ENCODE measurements around the gene CKS2.

CKS2 gene

DNA sequence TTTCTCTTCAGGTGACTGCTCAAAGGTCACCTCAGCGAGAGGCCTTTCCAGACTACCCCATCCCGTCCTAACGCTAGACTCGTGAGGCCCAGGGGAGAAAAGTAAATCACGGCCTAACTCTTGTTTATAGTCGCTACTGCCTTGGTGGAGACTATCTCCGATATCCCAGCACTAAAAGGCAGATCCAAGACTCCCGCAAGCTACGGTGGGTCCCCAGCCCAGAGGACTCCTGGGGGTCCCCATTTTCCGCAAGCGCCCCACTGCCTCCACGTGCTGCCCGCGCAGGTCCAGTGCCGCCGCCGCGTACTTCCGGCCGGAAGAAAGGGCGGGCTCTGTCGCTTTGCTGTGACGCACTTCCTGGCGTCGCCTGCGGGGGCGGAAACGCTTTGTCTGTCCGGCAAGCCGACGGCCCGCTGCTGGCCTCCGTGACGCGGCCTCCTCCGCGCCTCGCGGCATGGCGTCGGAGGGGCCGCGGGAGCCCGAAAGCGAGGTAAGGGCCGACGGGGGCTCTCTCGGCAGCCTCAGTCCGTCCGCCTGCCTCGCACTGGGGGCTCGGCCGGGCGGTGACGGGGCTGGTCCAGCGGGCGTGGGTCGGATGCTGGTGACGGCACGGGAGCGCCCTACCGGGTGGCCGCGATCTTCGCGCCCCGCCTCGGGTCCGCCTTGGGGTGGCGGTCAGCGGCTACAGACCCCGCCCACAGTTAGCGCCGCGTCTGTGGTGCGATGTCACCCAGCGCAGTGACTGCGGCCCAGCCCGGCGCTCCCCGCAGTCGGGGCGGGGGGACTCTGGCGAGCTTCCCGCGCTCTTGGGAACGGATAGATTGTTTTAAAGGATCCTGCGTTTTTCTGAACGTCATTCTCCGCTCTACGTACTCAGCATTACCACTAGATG lies 7.4 kb downstream of the CKS2 start, which contains the start of gene SECISBP2:
Gene SECISBP2, plus strand, starts transcription at position 378 of the 892 bp plus-strand sequence. Its CDS starts 77 bp downstream, at position 455.
- TF ChIP-seq, protein P1, sequence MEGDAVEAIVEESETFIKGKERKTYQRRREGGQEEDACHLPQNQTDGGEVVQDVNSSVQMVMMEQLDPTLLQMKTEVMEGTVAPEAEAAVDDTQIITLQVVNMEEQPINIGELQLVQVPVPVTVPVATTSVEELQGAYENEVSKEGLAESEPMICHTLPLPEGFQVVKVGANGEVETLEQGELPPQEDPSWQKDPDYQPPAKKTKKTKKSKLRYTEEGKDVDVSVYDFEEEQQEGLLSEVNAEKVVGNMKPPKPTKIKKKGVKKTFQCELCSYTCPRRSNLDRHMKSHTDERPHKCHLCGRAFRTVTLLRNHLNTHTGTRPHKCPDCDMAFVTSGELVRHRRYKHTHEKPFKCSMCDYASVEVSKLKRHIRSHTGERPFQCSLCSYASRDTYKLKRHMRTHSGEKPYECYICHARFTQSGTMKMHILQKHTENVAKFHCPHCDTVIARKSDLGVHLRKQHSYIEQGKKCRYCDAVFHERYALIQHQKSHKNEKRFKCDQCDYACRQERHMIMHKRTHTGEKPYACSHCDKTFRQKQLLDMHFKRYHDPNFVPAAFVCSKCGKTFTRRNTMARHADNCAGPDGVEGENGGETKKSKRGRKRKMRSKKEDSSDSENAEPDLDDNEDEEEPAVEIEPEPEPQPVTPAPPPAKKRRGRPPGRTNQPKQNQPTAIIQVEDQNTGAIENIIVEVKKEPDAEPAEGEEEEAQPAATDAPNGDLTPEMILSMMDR (IDR thresholded peaks at IDR 0.05; ENCODE audit: extremely low read depth, insufficient read depth, missing control alignments) = peak; percentile 67
- DNase-seq (ENCODE audit: low spot score) = peak; percentile 92
- in situ Hi-C loops (cut with MboI; ENCODE audit: low pct_unique_long_range_greater_than_20kb, low sequenced_read_pairs, unreplicated experiment) = no loop called here

DNA sequence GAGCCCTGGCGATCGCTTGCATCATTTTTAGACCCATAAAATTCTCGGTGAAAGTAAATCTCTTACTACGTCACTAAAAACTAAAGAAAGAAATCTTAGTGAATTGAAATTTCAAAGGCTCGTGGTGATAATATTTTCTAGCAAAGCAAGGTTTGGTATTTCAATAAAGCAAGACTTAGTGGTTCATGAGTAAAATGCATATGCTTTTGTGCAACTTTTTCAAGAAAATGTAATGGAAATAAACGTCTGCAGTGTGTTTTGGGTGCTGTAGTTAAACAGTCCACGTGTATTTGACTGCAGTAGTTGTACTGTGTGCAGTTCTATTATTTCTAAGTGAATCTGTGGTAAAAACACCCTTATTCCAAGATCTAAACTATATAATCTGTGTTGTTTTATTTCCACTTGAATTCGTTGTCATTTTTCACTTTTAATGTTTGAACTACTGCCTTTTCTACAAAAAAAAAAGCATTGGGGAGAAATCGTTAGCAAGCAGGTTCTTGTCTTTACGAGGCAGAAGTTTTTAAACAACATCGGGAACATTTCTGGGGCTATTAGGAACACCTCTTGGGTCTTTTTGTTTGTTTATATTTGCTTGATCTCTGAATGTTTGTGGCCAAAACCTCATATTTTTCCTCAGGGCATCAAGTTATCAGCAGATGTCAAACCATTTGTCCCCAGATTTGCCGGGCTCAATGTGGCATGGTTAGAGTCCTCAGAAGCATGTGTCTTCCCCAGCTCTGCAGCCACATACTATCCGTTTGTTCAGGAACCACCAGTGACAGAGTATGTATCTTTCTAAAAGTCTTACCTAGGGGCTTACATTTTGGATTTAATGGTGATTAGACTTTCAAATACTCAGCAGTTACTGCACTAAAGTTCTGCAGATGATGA lies 8.3 kb downstream of the CKS2 start:
- DNase-seq (ENCODE audit: low spot score) = no peak
- TF ChIP-seq, protein P1 (IDR thresholded peaks at IDR 0.05; ENCODE audit: extremely low read depth, insufficient read depth, missing control alignments) = no peak
- in situ Hi-C loops (cut with MboI; ENCODE audit: low pct_unique_long_range_greater_than_20kb, low sequenced_read_pairs, unreplicated experiment) = no loop called here

DNA sequence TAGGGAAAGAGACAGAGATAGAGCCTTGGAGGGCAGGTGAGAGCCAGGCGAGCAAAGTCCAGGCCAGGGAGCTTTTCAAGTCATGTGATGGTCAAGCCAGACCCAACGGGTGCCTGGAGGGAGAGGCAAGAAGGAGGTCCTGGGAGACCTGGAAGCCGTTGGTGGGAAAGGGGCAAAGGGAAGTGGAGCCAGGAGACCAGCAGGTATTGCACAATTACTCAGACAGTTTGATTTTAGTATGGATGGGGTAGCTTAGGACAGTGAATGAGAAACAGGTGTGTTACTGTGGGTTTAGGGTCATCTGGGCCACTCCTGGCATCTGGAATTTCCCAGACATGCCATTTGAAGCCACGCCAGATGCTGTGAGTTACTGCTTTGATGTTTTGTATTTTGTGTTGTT lies 12.4 kb downstream of the CKS2 start:
- in situ Hi-C loops (cut with MboI; ENCODE audit: low pct_unique_long_range_greater_than_20kb, low sequenced_read_pairs, unreplicated experiment) = no loop called here
- TF ChIP-seq, protein P1 (IDR thresholded peaks at IDR 0.05; ENCODE audit: extremely low read depth, insufficient read depth, missing control alignments) = no peak
- no peak for DNase-seq (ENCODE audit: low spot score)

DNA sequence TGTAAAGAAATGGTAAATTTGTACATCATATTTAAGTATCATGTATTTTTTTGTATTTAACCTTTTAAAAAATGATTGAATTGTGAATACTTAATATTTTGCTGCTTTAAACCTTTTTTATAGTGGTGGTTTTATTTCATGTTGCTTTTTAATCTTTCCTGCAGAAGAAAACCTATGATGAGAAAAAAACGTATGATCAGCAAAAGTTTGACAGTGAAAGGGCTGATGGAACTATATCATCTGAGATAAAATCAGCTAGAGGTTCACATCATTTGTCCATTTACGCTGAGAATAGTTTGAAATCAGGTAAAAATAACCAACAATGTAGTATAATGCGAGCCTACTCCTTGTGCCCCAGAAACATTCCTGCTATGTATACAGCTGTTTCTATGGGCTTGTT lies 14.7 kb downstream of the CKS2 start:
- TF ChIP-seq, protein P1 (IDR thresholded peaks at IDR 0.05; ENCODE audit: extremely low read depth, insufficient read depth, missing control alignments) = no peak
- no peak for DNase-seq (ENCODE audit: low spot score)
- in situ Hi-C loops (cut with MboI; ENCODE audit: low pct_unique_long_range_greater_than_20kb, low sequenced_read_pairs, unreplicated experiment) = no loop called here

DNA sequence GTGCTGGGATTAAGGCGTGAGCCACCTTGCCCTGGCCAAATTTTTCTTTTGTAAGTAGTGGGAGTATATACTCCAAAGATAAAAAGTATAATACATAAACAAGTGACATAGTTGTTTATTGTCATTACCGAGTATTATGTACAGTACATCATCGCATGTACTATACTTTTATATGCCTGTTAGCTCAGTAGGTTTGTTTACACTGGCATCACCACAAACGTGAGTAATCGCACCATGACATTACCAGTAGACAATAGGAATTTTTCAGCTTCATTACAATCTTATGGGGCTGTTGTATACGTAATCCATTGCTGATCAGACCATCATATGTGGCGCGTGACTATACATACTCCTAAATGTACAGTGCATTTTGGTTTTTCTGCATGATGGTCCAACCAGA lies 17.1 kb downstream of the CKS2 start:
- TF ChIP-seq, protein P1 (IDR thresholded peaks at IDR 0.05; ENCODE audit: extremely low read depth, insufficient read depth, missing control alignments) = no peak
- in situ Hi-C loops (cut with MboI; ENCODE audit: low pct_unique_long_range_greater_than_20kb, low sequenced_read_pairs, unreplicated experiment) = no loop called here
- no peak for DNase-seq (ENCODE audit: low spot score)

DNA sequence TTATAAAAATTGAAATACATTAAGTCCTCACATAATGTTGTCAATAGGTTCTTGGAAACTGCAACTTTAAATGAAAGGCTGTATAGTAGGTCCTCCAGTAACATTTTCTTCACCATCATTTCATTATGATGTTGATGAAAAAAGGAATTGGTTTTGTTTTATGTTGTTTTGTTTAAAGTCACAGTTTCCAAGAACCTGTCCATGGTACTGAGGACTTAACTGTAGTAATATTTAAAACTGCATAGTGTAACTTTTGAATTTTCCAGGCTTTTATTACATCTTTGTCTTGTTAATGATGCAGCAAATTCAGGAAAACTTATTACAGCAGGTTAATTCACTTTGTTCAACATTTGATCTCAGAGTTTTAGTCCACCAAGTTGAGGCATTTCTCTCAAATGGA lies 18.9 kb downstream of the CKS2 start:
- in situ Hi-C loops (cut with MboI; ENCODE audit: low pct_unique_long_range_greater_than_20kb, low sequenced_read_pairs, unreplicated experiment) = no loop called here
- TF ChIP-seq, protein P1 (IDR thresholded peaks at IDR 0.05; ENCODE audit: extremely low read depth, insufficient read depth, missing control alignments) = no peak
- DNase-seq (ENCODE audit: low spot score) = no peak

Data from GM13977 (cell line).